ENCODE measurements around the gene NOL11. TPM values are rescaled to one million over a fixed set of nuclear protein-coding genes. Genes with fewer than 3 reads are reported as not detected.
A peak's percentile ranks its signal among the peaks of the same experiment; 100 is the strongest.
"Not testable (repeated sequence)": the region's sequence is repeated elsewhere in the genome, so short reads cannot be mapped to it uniquely, and the experiment has no call there.

NOL11 gene
- total RNA-seq, 2 experiments from 2014 or later: 74.3 to 76.0 TPM

DNA sequence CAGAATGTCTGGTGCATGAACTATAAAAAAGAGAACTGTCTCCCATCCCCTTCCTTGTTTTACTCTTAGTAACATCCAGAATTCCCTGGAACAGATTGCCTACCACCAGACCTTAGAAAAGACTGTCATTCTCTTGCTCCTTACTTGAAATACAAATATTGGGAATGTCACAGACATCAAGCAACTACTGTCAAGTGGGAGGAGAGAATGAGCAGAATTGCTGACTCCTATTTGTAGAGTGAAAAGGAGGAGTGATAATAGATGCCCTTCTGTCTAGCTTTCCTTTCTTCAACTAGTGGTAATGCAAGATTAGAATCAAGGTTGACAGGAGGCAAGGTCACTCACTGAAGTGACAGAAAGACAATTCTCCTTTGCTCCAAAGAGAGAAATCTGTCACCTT, 23.9 kb upstream of the NOL11 start:
- Mint-ChIP-seq H3K36me3 (ENCODE audit: low read depth) (peaks cover 5% of the 10 kb centered on the region), H3K27me3 (no peaks in the 10 kb centered on the region), H3K4me3 (no peak overlapping the region), H3K4me1 (ENCODE audit: low read depth) (peaks cover 5% of the 10 kb centered on the region), H3K27ac (peak overlapping the region; percentile 28), H3K9me3 (no peaks in the 10 kb centered on the region)
- intact Hi-C loops (cut with micrococcal nuclease): no loop called here
- DNase-seq: no peak
- TF ChIP-seq, protein P1, sequence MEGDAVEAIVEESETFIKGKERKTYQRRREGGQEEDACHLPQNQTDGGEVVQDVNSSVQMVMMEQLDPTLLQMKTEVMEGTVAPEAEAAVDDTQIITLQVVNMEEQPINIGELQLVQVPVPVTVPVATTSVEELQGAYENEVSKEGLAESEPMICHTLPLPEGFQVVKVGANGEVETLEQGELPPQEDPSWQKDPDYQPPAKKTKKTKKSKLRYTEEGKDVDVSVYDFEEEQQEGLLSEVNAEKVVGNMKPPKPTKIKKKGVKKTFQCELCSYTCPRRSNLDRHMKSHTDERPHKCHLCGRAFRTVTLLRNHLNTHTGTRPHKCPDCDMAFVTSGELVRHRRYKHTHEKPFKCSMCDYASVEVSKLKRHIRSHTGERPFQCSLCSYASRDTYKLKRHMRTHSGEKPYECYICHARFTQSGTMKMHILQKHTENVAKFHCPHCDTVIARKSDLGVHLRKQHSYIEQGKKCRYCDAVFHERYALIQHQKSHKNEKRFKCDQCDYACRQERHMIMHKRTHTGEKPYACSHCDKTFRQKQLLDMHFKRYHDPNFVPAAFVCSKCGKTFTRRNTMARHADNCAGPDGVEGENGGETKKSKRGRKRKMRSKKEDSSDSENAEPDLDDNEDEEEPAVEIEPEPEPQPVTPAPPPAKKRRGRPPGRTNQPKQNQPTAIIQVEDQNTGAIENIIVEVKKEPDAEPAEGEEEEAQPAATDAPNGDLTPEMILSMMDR (IDR thresholded peaks at IDR 0.05): no peak
- CTCF ChIA-PET: interaction anchor here (1.2 to 3.5 kb wide), 3 partner anchors 11 to 319 kb away, joined by 3 to 19 read pairs (median 4); no protein-coding TSS in a partner anchor
- POLR2A ChIA-PET: interaction anchor here (0.9 kb wide), 1 partner anchor 319 kb away, joined by 3 read pairs; no protein-coding TSS in a partner anchor
- no peak for ATAC-seq

DNA sequence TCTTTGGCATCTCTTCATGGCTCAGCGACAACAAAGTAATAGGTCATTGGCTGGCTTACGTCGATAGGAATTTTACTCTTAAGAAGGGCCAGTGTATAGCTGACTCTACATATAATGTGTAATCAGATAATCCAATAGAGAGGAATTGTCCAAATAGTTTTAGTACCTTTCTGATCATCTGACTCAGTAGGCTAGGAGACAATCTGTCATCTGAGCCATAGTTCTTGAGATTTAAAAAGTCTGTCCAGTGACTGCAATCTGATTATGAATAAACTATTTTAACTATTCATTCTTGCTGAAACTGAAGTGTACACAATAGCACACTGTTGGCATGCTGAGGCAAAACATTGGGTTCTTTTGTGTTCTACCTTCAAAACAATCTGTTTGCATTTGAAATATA, 21.4 kb upstream of the NOL11 start:
- intact Hi-C loops (cut with micrococcal nuclease): no loop called here
- ATAC-seq: no peak
- Mint-ChIP-seq H3K9me3 (no peaks in the 10 kb centered on the region), H3K27me3 (no peaks in the 10 kb centered on the region), H3K4me1 (ENCODE audit: low read depth) (peaks cover 2% of the 10 kb centered on the region), H3K27ac (no peak overlapping the region), H3K36me3 (ENCODE audit: low read depth) (peaks cover 5% of the 10 kb centered on the region), H3K4me3 (no peak overlapping the region)
- ChIA-PET CTCF (interaction anchor here (1.8 kb wide), 1 partner anchor 322 kb away, joined by 6 read pairs; no protein-coding TSS in a partner anchor), POLR2A (interaction anchor here (1.1 kb wide), 1 partner anchor 22 kb away, joined by 4 read pairs; no protein-coding TSS in a partner anchor)
- TF ChIP-seq, protein P1 (IDR thresholded peaks at IDR 0.05): no peak
- DNase-seq: no peak

DNA sequence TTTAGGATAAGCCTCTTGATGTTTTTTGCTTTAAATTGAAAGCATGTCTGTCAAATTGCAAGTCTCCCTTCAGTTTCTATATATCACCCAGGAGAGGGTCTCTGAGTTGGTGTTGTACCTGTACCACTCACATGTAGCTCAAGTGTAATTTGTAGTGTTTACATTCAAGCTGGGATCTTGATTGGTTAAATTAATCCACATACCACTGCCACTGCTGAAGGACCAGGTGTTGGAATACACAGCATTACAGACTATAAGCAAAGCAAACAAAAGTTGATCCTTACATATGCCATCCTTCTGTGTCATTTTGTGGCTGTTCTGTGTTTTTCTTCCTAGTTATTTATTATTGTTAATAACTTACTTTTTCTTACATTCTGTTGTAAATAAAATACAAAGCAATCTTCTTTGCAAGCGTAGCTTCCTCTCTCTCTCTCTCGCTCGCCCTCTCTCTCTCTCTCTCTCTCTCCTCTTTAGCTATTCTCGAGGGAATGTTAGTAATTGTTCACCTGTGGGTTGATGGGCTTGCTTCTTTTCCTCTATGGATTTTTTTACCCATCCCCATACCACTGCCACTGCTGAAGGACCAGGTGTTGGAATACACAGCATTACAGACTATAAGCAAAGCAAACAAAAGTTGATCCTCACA, 20.8 kb upstream of the NOL11 start:
- intact Hi-C loops (cut with micrococcal nuclease): no loop called here
- Mint-ChIP-seq H3K27me3 (no peaks in the 10 kb centered on the region), H3K4me3 (no peak overlapping the region), H3K4me1 (ENCODE audit: low read depth) (peaks cover 2% of the 10 kb centered on the region), H3K27ac (no peak overlapping the region), H3K36me3 (ENCODE audit: low read depth) (peaks cover 5% of the 10 kb centered on the region), H3K9me3 (no peaks in the 10 kb centered on the region)
- POLR2A ChIA-PET: interaction anchor here (1.1 kb wide), 1 partner anchor 21 kb away, joined by 4 read pairs; no protein-coding TSS in a partner anchor
- TF ChIP-seq, protein P1 (IDR thresholded peaks at IDR 0.05): no peak
- DNase-seq: no peak
- ATAC-seq: no peak
- CTCF ChIA-PET: interaction anchor here (1.0 to 1.8 kb wide), 3 partner anchors 10 to 322 kb away, joined by 3 to 6 read pairs (median 4); no protein-coding TSS in a partner anchor

DNA sequence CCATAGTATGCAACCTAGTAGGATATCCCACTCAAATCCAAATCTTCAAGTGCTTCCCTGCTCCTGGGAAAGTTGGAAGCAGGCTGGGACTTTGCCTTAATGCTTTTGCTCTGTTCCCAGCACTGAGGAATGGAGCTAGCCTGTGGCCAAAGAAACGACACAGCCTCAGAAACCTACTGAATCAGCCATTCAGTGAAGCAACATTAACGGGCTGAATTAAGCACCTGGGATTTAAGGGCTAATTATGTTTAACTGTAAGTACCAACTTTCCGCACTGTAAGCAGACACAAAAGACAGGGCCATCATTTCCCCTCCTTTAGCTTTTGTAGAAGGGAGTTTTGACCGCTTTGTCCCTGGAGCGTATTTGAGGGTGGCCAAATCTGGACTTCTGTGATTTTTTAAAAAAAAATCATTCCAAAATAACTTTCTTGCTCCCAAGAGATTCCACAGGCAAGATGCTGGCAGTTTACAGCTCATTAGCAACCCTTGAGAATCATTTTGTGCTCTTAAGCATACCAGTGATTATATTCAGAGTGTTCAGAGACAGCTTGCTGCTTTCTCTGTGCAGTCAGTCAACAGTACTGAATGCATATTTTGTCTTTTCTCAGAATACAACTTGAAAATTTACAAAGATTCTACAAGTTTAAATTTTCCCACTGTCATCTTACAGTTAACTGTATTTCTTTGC, 17.6 kb upstream of the NOL11 start:
- H3K27ac Mint-ChIP-seq: no peak overlapping the region
- ChIA-PET POLR2A (no interaction called here), CTCF (interaction anchor here (0.8 to 4.2 kb wide), 4 partner anchors 10 to 341 kb away, joined by 3 to 16 read pairs (median 4); no protein-coding TSS in a partner anchor)
- intact Hi-C loops (cut with micrococcal nuclease): no loop called here
- no peaks in the 10 kb centered on the region for H3K27me3 Mint-ChIP-seq
- H3K4me3 Mint-ChIP-seq: no peak overlapping the region
- TF ChIP-seq, protein P1 (IDR thresholded peaks at IDR 0.05): no peak
- no peak for ATAC-seq
- H3K9me3 Mint-ChIP-seq: no peaks in the 10 kb centered on the region
- DNase-seq: no peak
- peaks cover 2% of the 10 kb centered on the region for H3K4me1 Mint-ChIP-seq (ENCODE audit: low read depth)
- H3K36me3 Mint-ChIP-seq (ENCODE audit: low read depth): no peaks in the 10 kb centered on the region

DNA sequence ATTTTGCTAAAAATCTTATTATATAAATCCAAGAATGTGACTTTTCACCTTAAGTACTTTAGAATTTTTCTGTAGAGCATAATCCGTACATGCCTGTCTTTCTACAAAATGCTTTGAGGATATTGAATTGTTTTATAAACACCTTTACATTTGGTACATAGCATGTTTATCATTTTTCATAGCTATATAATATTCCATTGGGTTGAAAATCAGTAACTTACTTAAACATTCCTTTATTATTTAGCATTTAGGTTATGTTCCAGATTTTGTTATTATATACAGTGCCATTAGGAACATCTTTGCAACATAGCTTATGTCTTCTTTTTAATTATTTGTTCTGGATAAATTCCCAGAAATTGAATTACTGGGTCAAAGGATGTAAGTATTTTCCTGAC, 17.0 kb upstream of the NOL11 start:
- H3K4me3 Mint-ChIP-seq: no peak overlapping the region
- DNase-seq (no peak), ATAC-seq (no peak)
- ChIA-PET CTCF (interaction anchor here (0.9 to 4.2 kb wide), 4 partner anchors 11 to 341 kb away, joined by 3 to 16 read pairs (median 4); no protein-coding TSS in a partner anchor), POLR2A (no interaction called here)
- no peaks in the 10 kb centered on the region for H3K9me3 Mint-ChIP-seq
- TF ChIP-seq, protein P1 (IDR thresholded peaks at IDR 0.05): no peak
- H3K27ac Mint-ChIP-seq: no peak overlapping the region
- no peaks in the 10 kb centered on the region for H3K27me3 Mint-ChIP-seq
- H3K36me3 Mint-ChIP-seq (ENCODE audit: low read depth): no peaks in the 10 kb centered on the region
- intact Hi-C loops (cut with micrococcal nuclease): no loop called here
- peaks cover 2% of the 10 kb centered on the region for H3K4me1 Mint-ChIP-seq (ENCODE audit: low read depth)

DNA sequence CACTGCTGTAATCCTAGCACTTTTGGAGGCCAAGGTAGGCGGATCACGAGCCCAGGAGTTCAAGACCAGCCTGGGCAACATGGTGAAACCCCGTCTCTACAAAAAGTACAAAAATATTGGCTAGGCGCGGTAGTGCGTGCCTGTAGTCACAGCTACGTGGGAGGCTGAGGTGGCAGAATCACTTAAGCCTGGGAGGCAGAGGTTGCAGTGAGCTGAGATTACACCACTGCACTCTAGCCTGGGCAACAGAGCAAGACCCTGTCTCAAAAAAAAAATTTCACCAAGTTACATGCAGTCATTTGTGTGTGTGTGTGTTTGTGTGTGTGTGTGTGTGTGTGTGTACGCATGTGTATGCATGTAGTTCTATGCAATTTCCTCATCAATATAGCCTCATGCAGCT, 14.9 kb upstream of the NOL11 start:
- POLR2A ChIA-PET: interaction anchor here (0.7 kb wide), 1 partner anchor 410 kb away, joined by 4 read pairs; no protein-coding TSS in a partner anchor
- H3K27me3 Mint-ChIP-seq; DNase-seq; ATAC-seq; H3K4me1 Mint-ChIP-seq (ENCODE audit: low read depth); H3K36me3 Mint-ChIP-seq (ENCODE audit: low read depth); H3K27ac Mint-ChIP-seq; H3K4me3 Mint-ChIP-seq; intact Hi-C loops (cut with micrococcal nuclease); H3K9me3 Mint-ChIP-seq: not testable (repeated sequence)
- CTCF ChIA-PET: interaction anchor here (4.2 kb wide), 1 partner anchor 13 kb away, joined by 16 read pairs; no protein-coding TSS in a partner anchor

Measured in activated CD8-positive, alpha-beta T cell treated with anti-CD3 and anti-CD28 coated beads for 36 hours (primary cell).